GM12872 (cell line): ENCODE results near the gene SYNE1.

Experiments used
- TF ChIP-seq, protein P1 (sequence below): IDR thresholded peaks from 3 replicates; pipeline ENCODE4 v1.5.1; 2011; ENCODE audit warnings: low read depth, mild to moderate bottlenecking, low read length, moderate library complexity; ENCODE audit not compliant: insufficient read depth

The SYNE1 gene

GRCh38 chr6:152575161-152575560 is 62.0 kb downstream of the SYNE1 start:
- TF ChIP-seq, protein P1, sequence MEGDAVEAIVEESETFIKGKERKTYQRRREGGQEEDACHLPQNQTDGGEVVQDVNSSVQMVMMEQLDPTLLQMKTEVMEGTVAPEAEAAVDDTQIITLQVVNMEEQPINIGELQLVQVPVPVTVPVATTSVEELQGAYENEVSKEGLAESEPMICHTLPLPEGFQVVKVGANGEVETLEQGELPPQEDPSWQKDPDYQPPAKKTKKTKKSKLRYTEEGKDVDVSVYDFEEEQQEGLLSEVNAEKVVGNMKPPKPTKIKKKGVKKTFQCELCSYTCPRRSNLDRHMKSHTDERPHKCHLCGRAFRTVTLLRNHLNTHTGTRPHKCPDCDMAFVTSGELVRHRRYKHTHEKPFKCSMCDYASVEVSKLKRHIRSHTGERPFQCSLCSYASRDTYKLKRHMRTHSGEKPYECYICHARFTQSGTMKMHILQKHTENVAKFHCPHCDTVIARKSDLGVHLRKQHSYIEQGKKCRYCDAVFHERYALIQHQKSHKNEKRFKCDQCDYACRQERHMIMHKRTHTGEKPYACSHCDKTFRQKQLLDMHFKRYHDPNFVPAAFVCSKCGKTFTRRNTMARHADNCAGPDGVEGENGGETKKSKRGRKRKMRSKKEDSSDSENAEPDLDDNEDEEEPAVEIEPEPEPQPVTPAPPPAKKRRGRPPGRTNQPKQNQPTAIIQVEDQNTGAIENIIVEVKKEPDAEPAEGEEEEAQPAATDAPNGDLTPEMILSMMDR: no peak

GRCh38 chr6:152573762-152574161 is 63.4 kb downstream of the SYNE1 start:
- TF ChIP-seq, protein P1: no peak

DNA sequence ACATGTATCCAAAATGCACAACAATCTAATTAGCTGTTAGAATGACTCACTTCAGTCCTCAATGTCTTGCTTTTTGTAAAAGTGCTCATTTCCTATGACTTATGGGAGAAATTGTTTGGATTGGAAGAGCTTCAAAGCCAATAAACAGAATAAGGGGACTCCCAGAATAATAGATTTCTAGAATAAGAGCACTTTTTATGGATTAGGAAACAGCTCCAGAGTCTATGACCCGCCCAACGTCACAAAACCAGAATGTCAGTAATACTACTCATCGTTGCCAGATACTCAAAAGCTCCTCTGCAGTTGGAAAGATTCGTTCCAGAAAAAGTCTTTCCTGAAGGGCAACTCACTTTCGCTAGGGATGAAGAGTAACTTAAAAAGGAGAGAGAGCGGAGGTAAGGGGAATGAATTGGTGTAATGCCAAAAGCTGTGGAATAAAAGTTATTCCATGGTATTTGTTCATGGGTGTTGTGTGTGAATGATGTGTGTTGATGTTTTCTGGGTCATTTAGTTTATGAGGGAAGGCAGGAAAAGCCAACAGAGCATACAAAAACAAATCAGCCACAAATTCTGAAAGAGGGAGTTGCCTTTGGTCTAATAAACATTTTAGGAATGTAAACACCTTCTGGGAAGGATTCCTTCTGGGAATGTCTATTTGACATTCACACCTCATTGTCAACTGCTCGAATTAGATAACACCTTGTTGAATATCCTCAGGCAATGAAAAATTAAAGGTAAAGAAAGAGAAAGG is 64.6 kb downstream of the SYNE1 start:
- TF ChIP-seq, protein P1: no peak

DNA sequence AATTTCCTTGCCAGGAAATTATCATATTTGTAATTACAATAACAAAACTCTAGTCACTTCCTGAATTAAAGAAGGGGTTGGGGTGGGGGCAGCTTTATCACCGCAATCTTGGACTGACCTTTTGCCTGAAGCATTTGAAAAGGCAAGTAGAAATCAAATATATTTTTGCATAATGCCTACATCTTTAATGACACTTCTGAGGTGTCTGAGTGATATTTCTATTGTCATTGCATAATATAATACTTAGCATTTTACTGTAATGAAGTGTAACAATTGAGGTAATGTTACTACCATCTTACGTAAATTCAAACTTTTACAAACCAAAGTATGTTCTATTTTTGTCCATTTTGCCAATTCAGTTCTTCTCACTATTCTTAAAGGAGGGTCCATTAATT is 65.2 kb downstream of the SYNE1 start:
- TF ChIP-seq, protein P1: no peak

DNA sequence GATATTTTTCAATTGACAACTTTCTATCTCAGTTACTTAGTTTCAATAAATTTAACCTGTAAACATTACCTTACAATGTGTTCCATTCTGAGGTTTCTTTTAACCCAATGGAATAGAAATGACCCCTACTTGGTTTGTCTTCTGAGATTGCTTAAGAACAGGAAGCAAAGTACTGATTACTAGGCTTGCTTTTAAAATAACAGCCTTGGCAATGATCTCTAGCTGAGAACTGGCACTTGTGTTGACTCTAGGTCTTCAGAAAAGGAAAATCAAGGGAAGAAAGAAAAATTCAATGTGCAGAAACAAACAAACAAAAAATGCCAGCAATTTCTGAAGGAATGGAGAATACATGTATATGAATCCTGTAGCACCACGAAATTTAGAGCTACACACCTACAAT is 66.1 kb downstream of the SYNE1 start:
- TF ChIP-seq, protein P1: no peak

DNA sequence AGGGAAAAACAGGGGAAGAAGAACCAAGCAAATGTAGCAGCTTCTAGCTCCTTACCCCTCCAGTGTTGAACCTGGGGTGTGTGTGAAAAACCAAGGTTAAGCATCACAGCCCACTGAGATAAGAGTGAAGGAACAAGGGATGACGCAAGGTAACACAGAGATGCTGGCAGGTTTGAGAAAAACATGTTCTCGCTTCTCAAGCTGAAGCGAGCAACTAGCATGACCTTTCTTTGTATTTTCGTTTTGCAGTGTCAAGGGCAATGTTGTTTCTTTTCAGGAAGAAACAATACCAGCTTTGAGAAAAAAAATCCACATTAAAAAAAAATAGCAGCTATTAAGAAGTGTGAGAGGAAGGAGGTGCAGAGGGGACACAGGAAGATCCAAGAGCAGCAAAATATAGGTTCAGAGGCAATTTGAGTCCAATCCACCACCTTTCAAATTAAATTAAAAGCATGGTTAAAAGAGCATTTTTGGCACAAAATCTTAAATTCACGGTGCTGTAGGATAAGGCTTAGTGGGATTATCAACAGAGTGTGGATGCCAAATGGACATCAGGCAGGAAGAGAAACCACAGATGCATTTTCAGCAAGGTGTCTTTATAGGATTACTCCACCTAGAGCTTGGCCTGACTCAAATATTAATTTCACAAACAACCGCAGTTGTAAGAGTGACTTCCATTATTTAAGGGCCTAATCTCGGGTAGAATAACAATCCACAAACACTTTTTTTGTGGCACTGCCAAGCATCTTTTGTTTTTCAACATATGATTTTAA is 70.9 kb downstream of the SYNE1 start:
- TF ChIP-seq, protein P1: no peak

DNA sequence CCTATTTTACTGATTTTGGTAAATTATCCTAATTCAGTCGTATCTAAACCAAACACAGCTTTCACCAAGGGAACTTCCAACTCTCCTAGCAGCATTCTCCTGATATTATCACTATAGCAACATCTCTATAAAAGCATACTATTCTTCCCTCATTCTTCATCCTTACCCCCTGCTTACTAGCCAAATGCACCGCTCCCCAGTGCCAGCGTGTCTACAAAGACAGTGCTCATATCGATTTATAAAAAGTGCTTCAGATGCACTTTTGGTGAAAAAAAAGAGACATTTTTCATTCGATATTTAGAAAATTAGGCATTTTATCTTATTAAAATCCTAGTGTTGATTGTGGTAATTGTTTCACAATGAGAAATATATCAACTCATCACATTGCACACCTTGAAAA is 74.0 kb downstream of the SYNE1 start:
- TF ChIP-seq, protein P1: no peak
